Posterior vena cava (tissue), 2 donors: ENCODE results near the gene LTBR. TPM values are rescaled to one million over a fixed set of nuclear protein-coding genes. Genes with fewer than 3 reads are reported as not detected.
A peak's percentile ranks its signal among the peaks of the same experiment; 100 is the strongest.

Source experiments
- DNase-seq: peaks from one replicate; pipeline ENCODE4 v3.0.0-alpha.2; 2020; ENCODE audit warnings: low spot score
- intact Hi-C, 2 donors: fragments of 100-400 bp; cut with DNase I; formaldehyde crosslinking; loops; one replicate each; pipeline versions ENCODE4 v1.14.1 to v1.14.2; 2022 to 2023
- total RNA-seq, 2 donors: library from RNA; stranded (reverse); fragmentation: NEBNext Ultra II Directional; extraction: Animal tissue kit (Norgen Biotek cat#: 25700); gene quantifications; one replicate each; pipeline ENCODE4 v1.2.1, GENCODE V29; 2021
- donor health status: DM: yes; HTN: yes; CAD: no.
- donor health status: DM: yes; HTN: yes; CAD: no.

Gene LTBR
- total RNA-seq, 2 donors from 2014 or later: 86.4 to 92.5 TPM

- intact Hi-C loops: no loop called here
- DNase-seq: no peak
Measured at GRCh38 chr12:6363010-6363329, 21.0 kb upstream of the LTBR start.

GRCh38 chr12:6363330-6364043 is 20.5 kb upstream of the LTBR start:
- peak; percentile 87 for DNase-seq
- intact Hi-C loops: no loop called here

- intact Hi-C loops: no loop called here
- no peak for DNase-seq
Measured at GRCh38 chr12:6364044-6364374, 20.0 kb upstream of the LTBR start.

- intact Hi-C loops: no loop called here
- no peak for DNase-seq
Measured at GRCh38 chr12:6367065-6367968, 16.6 kb upstream of the LTBR start.

- DNase-seq: no peak
Measured at GRCh38 chr12:6367969-6368892, 15.7 kb upstream of the LTBR start.

GRCh38 chr12:6368906-6369525 is 14.9 kb upstream of the LTBR start:
- no peak for DNase-seq
- intact Hi-C loops: no loop called here

More at GRCh38 chr12:6367969-6368892, 15.7 kb upstream of the LTBR start:
- intact Hi-C loops: no loop called here

- no peak for DNase-seq
- intact Hi-C loops: no loop called here
Measured at GRCh38 chr12:6369916-6370575, 13.9 kb upstream of the LTBR start.

GRCh38 chr12:6370576-6370935 is 13.4 kb upstream of the LTBR start:
- intact Hi-C loops: no loop called here
- DNase-seq: no peak

- intact Hi-C loops: no loop called here
- no peak for DNase-seq
Measured at GRCh38 chr12:6370994-6371754, 12.8 kb upstream of the LTBR start.

GRCh38 chr12:6372403-6373003 is 11.5 kb upstream of the LTBR start:
- intact Hi-C loops: no loop called here
- no peak for DNase-seq

GRCh38 chr12:6373022-6373787 is 10.8 kb upstream of the LTBR start:
- no peak for DNase-seq
- intact Hi-C loops: no loop called here

GRCh38 chr12:6374028-6374785 is 9.8 kb upstream of the LTBR start:
- no peak for DNase-seq
- intact Hi-C loops: no loop called here

GRCh38 chr12:6374786-6375160 is 9.2 kb upstream of the LTBR start:
- no peak for DNase-seq
- intact Hi-C loops: no loop called here

GRCh38 chr12:6375269-6376078 is 8.5 kb upstream of the LTBR start, which contains the start of gene SCNN1A:
Gene SCNN1A, minus strand, starts transcription at chr12:6375563. Its CDS starts 780 bp downstream, at chr12:6374783.
- intact Hi-C loops: no loop called here
- DNase-seq: no peak

GRCh38 chr12:6376079-6376869 is 7.7 kb upstream of the LTBR start:
- intact Hi-C loops: no loop called here
- peak; percentile 90 for DNase-seq
